Medulla oblongata (tissue), 1 donor: ENCODE results near the gene SLX9.
A peak's percentile ranks its signal among the peaks of the same experiment; 100 is the strongest.

Experiments used
- DNase-seq: peaks from one replicate; pipeline ENCODE4 v3.0.0-alpha.2; 2015; ENCODE audit errors: extremely low spot score

Gene SLX9

GRCh38 chr21:44989943-44990780, 50.3 kb downstream of the SLX9 start:
- no peak for DNase-seq

GRCh38 chr21:44990921-44991320, 51.1 kb downstream of the SLX9 start:
- no peak for DNase-seq

DNA sequence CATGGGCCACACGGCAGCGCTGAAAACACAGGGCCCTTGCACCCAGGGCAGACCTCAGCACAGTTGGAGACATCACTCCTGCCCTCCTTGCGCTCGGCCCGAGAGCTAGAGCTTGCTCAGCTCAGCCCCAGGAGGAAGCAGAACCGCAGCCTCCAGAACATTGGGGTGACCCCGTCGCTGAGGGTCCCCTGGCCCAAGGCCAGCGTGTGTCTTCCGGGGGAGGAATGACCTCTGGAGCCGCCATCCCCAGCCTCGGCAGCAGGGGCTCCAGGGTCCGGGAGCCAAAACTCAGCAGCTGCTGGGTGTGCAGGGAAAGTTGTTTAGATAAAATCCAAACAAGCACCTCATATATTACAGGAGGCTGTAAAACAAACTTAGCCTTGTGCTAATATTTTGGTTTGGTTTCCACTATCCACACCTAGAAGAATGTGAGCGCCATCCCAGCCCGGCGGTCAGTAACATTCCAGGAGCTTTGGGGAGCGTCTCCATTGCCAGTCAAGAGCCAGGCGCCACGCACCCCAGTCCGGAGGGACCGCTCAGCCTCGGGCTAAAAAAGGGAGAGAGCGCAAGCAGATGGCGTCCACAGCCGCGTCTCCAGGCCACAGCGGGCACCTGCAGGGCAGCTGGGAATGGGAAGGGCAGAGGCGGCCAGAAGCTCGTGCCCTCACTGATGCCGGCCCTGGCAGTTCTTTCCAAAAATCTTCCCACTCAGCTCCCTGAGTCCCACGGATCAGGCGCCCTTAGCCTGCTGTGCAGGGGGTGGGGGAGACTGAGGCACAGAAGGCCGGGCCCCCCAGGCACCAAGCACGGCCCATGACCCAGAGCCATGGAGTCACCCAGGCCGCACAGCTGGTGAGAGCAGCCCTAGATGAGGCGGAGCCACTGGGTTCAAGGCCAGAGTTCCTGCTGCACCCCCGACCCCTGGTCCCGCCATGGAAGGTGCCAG, 52.0 kb downstream of the SLX9 start:
- no peak for DNase-seq

DNA sequence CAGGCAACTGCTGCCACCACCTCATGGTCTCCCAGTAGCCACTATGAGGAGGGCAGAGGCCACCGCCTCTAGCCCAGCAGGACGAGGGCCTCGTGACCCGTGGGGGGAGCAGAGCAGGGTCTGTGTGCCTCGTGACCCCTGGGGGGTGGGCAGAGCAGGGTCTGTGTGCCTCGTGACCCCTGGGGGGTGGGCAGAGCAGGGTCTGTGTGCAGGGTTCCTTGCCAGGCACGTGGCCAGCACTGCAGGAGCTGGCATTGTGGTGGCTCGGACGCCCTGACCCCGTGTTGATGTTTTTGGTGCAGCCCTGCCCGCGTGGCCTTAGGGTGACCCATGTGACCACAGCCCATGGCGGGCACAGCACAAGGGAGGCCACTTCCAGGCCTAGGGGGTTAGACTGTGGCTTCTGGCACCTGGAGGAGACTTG, 52.8 kb downstream of the SLX9 start:
- DNase-seq, result no peak

DNA sequence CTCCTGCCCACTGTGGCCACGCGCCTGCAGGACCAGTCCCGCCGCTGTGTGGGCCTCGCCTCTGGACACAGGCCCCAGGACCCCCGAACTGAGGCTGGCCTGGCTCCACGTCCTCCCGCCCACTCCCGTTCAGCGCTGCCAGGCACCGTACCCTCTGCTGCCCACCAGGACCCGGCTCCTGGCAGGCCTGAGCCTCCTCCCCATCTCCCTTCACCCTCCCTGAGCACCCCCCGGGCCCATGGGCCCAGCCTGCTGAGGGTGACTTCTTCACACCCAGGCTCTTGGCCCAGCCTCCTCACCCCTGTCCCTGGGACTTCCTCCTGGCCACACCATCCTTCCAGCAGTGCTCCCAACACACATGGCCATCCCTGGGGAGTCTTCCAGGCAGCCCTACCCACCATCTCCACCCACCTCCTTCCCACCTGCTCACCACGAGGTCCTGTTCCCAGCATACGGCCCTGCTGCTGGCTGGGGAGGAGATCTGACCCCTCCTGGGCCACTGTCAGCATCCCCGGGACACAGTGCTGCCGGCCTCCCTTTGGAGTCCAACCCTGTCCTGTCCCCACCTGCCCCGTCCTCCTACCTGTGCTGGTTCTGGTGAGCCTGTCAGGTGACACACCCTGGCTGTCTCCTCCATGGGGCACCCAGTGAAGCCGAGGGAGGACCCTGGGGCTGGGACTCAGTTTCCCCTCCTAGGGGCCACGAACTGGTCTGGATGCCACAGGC, 53.7 kb downstream of the SLX9 start:
- no peak for DNase-seq

DNA sequence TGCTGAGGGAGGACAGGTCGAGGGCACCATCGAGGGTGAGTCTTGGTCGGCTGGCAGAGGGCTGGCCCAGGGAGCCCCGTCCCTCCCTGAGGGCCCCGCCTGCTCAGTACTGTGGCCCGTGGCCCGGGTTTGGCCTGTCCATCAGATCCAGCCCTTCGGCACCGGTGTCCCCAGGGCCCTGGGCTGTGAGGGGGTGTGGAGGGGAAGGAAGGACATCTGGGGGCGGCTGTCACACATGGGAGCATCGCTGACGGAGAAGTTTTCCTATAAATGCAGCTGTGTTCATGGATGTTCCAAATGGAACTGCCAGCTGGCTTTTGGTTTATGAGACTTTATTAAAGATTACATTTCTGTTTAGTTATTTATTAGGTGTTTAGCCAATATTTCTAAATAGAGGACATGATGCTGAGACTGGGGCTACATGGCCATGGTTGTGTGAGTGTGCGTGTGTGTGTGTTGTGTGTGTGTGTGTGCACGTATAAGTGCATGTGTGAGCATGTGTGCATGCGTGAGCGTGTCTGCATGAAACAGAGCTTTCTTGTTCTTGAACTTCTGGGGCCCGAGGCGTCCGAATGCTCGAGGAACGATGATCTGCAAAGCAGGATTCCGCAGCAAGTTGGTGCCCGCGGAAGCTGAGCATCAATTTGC, 54.3 kb downstream of the SLX9 start:
- DNase-seq, result no peak

GRCh38 chr21:44994695-44995342, 55.0 kb downstream of the SLX9 start:
- DNase-seq, result no peak

DNA sequence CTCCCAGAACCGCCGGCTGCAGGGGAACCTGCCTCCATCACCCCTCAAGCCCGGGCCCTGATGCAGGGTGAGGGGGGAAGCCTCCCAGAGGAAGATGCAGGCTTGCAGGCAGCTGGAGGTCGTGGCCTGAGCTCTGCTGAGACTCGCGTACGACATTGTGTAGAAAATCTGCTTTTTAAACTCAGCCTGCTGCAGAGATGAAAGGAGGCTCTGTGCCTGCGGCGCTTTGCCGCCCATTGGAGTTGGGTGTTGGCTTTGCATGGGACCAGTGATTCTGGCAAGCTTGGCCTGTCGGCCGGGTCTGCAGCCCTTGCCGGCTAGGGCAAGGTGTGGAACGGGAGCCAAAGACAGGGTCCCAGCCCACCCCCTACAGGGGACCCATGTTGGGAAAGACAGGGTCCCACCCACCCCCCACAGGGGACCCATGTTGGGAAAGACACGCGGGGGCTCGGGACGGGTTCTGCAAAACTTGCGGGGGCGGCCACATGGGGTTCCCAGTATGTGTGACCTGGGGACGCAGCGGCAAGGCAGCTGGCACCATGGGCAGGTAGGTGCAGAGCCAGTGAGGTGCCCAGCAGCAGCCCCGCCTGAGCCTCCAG, 55.6 kb downstream of the SLX9 start:
- peak; percentile 20 for DNase-seq

- no peak for DNase-seq
Observed at GRCh38 chr21:44996096-44996495, 56.3 kb downstream of the SLX9 start.

GRCh38 chr21:44996501-44996921, 56.7 kb downstream of the SLX9 start:
- no peak for DNase-seq

- no peak for DNase-seq
Observed at GRCh38 chr21:44996983-44997936, 57.4 kb downstream of the SLX9 start.

GRCh38 chr21:44998086-44998620, 58.3 kb downstream of the SLX9 start:
- no peak for DNase-seq

DNA sequence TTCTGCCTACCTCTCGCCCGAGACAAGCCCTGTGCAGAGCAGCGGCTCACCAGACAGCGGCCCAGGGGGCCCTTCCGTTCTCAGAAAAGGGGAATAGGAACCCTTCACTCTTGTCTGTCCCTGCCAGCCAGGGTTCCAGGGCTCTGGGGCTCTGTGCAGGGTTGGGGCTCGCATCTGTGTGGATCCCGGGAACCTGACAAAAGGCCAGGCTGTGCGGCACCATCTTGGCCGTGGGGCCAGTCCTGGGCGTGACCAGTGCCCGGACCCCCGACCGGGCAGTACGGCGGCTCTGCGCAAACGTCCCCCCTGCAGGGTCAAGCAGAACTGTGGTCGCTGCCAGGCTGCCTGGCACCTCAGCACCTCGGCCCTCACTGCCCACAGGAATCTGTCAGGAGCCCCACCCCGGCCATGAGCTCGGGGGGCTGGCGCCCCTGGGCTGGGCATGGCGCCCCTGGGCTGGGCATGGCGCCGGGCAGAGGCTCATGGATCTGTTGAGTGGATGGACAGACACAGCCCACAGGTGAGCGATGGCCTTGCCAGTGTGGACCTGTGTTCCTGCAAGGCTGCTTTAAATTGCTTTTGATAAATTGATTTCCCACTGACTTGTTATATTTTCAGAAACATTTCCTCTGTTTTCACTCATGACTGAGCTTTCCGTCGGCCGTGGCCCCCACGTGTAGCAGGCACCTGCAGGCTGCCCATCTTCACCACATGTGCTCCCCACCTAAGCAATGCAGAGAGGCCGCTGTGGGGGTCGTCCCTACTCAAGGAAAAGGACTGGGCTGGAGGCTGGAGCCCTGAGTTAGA, 59.0 kb downstream of the SLX9 start:
- DNase-seq, result no peak

DNA sequence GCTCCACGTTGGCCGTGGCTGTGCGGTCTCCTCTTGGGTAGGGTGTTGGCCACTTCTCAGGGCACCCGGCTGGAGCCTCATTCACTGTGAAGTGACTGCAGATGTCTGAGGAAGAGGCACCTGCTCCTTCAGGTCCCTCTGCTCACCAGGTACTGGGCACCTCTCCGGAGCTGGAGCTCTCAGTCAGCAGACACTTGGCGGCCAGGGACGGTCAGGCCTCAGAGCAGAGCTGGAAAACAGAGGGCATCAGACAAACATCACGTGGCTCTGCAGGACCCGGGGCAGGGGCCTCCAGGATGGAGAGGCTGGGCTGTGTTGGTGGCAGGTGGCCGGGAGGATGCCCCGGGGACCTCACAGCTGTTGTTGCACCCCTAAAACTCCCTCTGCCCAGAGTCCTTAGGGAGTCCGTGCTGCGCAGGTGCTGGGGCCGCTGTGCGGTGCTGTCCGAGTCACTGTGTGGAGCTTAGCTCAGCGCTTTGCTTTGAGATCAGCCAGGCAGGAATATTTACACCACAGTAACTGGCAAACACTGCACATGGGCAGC, 59.7 kb downstream of the SLX9 start:
- DNase-seq, result no peak

DNA sequence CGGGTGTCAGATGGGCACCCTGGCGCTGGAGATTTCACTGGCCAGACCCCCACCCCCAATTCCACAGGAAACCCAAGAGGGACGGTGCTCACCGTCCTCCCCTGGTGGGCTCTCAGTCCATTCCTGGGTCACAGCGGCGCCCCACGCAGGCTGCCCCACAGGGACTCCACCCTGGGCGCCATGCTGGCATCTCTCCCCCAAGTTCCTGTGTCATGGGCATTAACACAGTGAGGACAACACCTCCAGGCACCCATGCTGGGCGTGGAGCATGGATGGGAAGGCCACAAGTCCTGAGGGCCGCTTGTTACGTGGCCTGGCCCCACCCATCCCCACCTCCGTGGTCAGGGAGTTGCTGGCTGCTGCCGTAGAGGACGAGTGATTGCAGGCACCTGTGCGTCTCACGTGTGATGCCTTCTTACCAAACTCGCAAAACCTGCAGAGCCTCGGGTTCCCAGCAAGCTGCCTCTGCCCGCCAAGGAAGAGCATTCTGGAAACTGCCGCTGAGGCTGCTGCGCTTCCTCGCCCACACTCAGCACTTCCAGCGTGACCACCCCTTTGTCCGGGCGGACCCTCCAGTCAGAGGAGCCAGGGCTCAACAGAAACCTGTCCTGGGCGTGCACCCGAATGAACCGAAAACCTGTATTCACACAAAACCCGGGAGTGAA, 60.3 kb downstream of the SLX9 start:
- DNase-seq, result no peak

GRCh38 chr21:45000637-45001133, 60.9 kb downstream of the SLX9 start:
- no peak for DNase-seq
